AG04449 (cell line): ENCODE data around the gene RARB.

ENCODE experiments used
- CTCF ChIA-PET: fragments of 350-600 bp; formaldehyde crosslinking; extraction: SDS; loops from one replicate; lab custom pipeline; 2021; ENCODE audit warnings: antibody characterized with exemption; lab: Yijun Ruan, JAX
- POLR2A ChIA-PET: fragments of 400-600, 350-600 bp; formaldehyde crosslinking; extraction: SDS; loops from one replicate; lab custom pipeline; 2020; ENCODE audit warnings: antibody characterized with exemption, inconsistent platforms; lab: Yijun Ruan, JAX
- DNase-seq: peaks from one replicate; pipeline ENCODE4 v3.0.0-alpha.2; 2010; ENCODE audit warnings: low read depth, low spot score
- H3K4me3 ChIP-seq: 2 replicates; pipeline ENCODE4 v1.5.1; 2011; ENCODE audit warnings: low read depth, mild to moderate bottlenecking, control low read depth, low read length
- TF ChIP-seq, protein P1 (sequence below): IDR thresholded peaks from one replicate; pipeline ENCODE4 v1.5.1; 2011; ENCODE audit warnings: mild to moderate bottlenecking, moderate library complexity, low read length, control low read depth, inconsistent platforms; ENCODE audit not compliant: insufficient read depth; ENCODE audit errors: missing control alignments

Gene RARB

DNA sequence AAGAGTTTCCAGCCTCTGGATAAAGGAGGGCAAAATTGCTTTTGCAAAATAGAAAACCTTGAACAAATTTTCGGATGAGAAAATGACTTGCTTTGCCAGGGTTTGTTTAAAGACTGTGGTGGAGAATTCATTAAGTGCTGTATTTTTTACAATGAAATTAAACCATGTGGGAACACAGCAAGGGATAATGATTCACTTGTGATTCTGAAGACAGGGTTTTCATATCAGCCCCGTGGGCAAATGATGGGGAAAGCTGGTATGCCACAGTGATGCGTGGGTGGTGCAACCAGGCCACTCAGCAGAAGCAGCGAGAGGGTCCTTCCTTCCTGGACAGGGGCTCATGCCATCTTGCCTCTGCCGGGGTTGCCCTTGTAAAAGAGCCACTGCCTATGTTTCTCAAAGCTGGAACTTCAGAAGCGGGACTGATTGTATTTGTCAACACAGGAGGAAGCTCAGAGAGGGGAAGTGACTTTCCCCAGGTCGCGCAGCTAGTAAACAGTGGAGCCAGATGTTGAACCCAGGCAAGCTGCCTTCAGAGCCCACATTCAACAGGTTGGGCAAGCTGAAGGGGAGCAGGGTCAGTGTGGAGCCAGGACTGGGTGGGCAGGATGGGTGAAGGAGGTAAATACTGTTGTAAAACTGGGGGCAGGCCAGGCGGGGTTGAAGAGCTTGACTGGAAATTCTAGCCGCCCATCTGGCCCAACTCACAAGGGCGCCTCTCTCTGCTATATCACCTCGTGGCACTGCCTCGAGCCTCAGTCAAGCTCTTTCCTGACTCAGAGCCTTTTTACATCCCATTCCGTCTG is 157.5 kb downstream of the RARB start:
- CTCF ChIA-PET = interaction anchor here (0.9 to 2.0 kb wide), 6 partner anchors 7 to 623 kb away, joined by 4 to 9 read pairs (median 6); no protein-coding TSS in a partner anchor
- DNase-seq = no peak
- TF ChIP-seq, protein P1, sequence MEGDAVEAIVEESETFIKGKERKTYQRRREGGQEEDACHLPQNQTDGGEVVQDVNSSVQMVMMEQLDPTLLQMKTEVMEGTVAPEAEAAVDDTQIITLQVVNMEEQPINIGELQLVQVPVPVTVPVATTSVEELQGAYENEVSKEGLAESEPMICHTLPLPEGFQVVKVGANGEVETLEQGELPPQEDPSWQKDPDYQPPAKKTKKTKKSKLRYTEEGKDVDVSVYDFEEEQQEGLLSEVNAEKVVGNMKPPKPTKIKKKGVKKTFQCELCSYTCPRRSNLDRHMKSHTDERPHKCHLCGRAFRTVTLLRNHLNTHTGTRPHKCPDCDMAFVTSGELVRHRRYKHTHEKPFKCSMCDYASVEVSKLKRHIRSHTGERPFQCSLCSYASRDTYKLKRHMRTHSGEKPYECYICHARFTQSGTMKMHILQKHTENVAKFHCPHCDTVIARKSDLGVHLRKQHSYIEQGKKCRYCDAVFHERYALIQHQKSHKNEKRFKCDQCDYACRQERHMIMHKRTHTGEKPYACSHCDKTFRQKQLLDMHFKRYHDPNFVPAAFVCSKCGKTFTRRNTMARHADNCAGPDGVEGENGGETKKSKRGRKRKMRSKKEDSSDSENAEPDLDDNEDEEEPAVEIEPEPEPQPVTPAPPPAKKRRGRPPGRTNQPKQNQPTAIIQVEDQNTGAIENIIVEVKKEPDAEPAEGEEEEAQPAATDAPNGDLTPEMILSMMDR = no peak
- no peak overlapping the region for H3K4me3 ChIP-seq
- POLR2A ChIA-PET = no interaction called here

DNA sequence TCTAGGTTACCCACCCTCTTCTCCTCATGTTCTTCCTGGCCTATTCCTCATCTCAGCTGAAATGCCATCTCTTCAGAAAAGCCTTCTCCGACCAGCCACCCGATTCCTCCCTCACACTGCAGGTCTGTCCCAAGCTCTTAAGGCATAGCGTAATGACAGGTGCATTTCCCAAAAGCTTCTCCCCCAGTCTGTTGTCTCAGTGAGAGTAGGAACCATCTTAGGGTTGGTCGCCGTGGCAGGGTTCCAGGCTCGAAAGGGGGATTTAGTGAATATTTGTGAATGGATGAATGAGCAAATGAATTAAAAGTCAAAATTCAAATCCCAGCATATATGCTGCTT is 158.1 kb downstream of the RARB start:
- DNase-seq = no peak
- TF ChIP-seq, protein P1 = no peak
- ChIA-PET CTCF (interaction anchor here (0.9 to 2.0 kb wide), 4 partner anchors 9 to 564 kb away, joined by 4 to 9 read pairs (median 6); no protein-coding TSS in a partner anchor), POLR2A (no interaction called here)
- H3K4me3 ChIP-seq = no peak overlapping the region

DNA sequence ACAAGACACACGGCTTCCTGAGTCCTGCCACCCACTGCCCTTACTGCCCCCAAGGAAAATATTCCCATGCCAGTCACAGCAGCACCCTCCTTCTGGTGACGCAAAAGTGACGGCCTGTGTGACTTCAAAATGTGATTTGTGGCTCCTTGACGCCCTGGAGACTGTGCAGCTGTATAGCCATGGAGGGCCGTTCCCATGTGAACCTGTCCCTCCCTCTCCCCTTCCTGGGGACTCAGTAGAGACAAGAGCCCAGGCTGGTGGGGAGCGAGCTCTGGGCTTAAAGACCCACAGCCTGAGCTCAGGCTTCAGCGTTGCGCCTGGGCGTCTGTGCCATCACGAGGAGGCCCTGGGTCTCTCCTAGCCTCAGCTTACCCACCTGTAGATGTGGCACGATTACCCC is 158.5 kb downstream of the RARB start:
- H3K4me3 ChIP-seq = no peak overlapping the region
- POLR2A ChIA-PET = interaction anchor here (0.6 kb wide), 1 partner anchor 142 kb away, joined by 3 read pairs; no protein-coding TSS in a partner anchor
- TF ChIP-seq, protein P1 = no peak
- CTCF ChIA-PET = interaction anchor here (2.0 kb wide), 1 partner anchor 8 kb away, joined by 9 read pairs; no protein-coding TSS in a partner anchor
- no peak for DNase-seq

DNA sequence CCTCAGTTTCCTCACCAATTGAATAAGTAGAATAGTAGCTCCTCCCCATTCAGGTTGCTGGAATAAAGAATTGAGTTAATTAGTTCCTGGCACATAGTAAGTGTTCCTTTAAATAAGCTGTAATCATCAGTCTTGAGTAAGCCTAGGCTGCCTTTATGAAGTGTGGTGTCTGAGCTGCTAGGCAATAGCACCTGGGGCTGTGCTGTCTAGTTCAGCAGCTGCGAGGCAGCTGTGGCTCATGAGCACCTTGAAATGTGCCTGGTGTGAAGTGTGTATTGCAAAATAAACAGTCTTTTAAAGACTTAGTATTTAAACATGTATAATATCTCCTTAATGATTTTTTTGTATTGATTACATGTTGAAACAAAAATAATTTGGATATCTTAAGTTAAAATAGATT is 159.0 kb downstream of the RARB start:
- DNase-seq = no peak
- TF ChIP-seq, protein P1 = no peak
- CTCF ChIA-PET = interaction anchor here (0.8 to 2.0 kb wide), 4 partner anchors 8 to 605 kb away, joined by 3 to 9 read pairs (median 3); no protein-coding TSS in a partner anchor
- H3K4me3 ChIP-seq = no peak overlapping the region
- POLR2A ChIA-PET = interaction anchor here (0.6 to 2.2 kb wide), 2 partner anchors 14 to 142 kb away, joined by 3 to 13 read pairs; no protein-coding TSS in a partner anchor

DNA sequence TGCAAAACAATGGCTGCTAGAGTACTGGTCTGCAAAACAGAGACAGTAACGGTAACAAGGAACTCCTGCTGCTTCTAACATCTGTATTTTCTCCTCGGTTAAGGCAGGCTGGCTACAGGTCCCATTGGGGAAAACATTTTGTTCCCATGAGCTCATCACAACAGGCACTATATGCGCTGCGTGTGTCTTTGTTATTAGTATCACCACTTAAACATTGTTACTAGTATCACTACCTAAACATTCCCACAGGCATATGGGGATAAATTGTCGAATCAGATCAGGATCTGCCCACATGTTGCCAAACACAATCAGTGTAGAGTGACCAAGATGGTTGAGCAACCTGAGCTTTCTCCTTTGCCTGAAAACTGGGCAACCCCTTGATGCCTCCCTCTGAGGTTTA is 159.5 kb downstream of the RARB start:
- TF ChIP-seq, protein P1 = no peak
- no peak overlapping the region for H3K4me3 ChIP-seq
- ChIA-PET CTCF (interaction anchor here (0.8 to 2.0 kb wide), 4 partner anchors 7 to 605 kb away, joined by 3 to 9 read pairs (median 3); no protein-coding TSS in a partner anchor), POLR2A (interaction anchor here (0.6 to 2.2 kb wide), 2 partner anchors 14 to 143 kb away, joined by 3 to 13 read pairs; no protein-coding TSS in a partner anchor)
- DNase-seq = no peak

DNA sequence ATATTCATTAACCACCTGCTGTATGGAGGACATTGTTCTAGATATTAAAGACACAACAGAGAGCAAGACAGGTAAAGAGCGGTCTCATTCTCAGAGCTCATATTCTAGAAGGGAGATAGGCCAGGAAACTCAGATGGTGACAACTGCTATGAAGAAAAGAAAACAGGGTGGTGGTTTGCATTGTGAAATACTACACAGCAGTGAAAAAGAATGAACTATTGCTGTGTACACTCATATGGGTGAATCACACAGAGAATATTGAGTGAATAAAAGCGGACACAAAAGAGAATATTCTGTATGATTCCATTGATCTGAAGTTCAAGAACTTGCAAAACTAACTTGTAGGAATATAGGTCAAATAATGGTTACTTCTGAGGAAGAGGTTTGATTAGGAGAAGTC is 159.9 kb downstream of the RARB start:
- POLR2A ChIA-PET = interaction anchor here (2.2 kb wide), 1 partner anchor 15 kb away, joined by 13 read pairs; no protein-coding TSS in a partner anchor
- TF ChIP-seq, protein P1 = no peak
- DNase-seq = no peak
- H3K4me3 ChIP-seq = no peak overlapping the region
- CTCF ChIA-PET = interaction anchor here (0.8 to 1.9 kb wide), 6 partner anchors 9 to 625 kb away, joined by 3 to 4 read pairs (median 4); no protein-coding TSS in a partner anchor
